Dendritic cell treated with granulocyte-macrophage colony-stimulating factor and Interleukin-4, amounts not matched to agents 40 ng/mL and 50 ng/mL, for 4 days (primary cell): ENCODE measurements around the gene CYBA.
A peak's percentile ranks its signal among the peaks of the same experiment; 100 is the strongest.

Source experiments
- H3K27ac Mint-ChIP-seq: one replicate; pipeline ENCODE4 v1.8.0; 2022; ENCODE audit warnings: mild to moderate bottlenecking, mixed read lengths
- H3K27me3 Mint-ChIP-seq: one replicate; pipeline ENCODE4 v1.8.0; 2022; ENCODE audit warnings: mild to moderate bottlenecking, mixed read lengths
- H3K36me3 Mint-ChIP-seq: one replicate; pipeline ENCODE4 v1.8.0; 2022; ENCODE audit warnings: low read depth, mixed read lengths
- H3K4me1 Mint-ChIP-seq: one replicate; pipeline ENCODE4 v1.8.0; 2022; ENCODE audit warnings: low read depth, mixed read lengths
- H3K4me3 Mint-ChIP-seq: one replicate; pipeline ENCODE4 v1.8.0; 2022; ENCODE audit warnings: mild to moderate bottlenecking, moderate library complexity, mixed read lengths
- H3K9me3 Mint-ChIP-seq: one replicate; pipeline ENCODE4 v1.8.0; 2022; ENCODE audit warnings: mixed read lengths
- intact Hi-C: fragments of 100-400 bp; cut with micrococcal nuclease; formaldehyde crosslinking; loops from one replicate; pipeline ENCODE4 v1.15.0; 2022

Gene CYBA

GRCh38 chr16:88662843-88663606, 12.2 kb upstream of the CYBA start, which contains the start of gene MVD:
Gene MVD, minus strand, starts transcription at chr16:88663091. Its CDS starts 11 bp downstream, at chr16:88663080.
- Mint-ChIP-seq H3K9me3 (no peaks in the 10 kb centered on the region), H3K27me3 (peaks cover 2% of the 10 kb centered on the region), H3K36me3 (peaks cover 50% of the 10 kb centered on the region), H3K4me3 (peak within 1 kb of the TSS; percentile 94), H3K27ac (peak within 1 kb of the TSS; percentile 94), H3K4me1 (peaks cover 35% of the 10 kb centered on the region)
- intact Hi-C loops = loop anchor here (1.0 kb wide), 2 partner anchors 38 to 72 kb away; no protein-coding TSS in a partner anchor

- intact Hi-C loops = no loop called here
- H3K9me3 Mint-ChIP-seq = no peaks in the 10 kb centered on the region
- H3K4me1 Mint-ChIP-seq = peaks cover 32% of the 10 kb centered on the region
- H3K36me3 Mint-ChIP-seq = peaks cover 57% of the 10 kb centered on the region
- H3K27ac Mint-ChIP-seq = peak overlapping the region; percentile 94
- H3K4me3 Mint-ChIP-seq = peak overlapping the region; percentile 94
- H3K27me3 Mint-ChIP-seq = peaks cover 2% of the 10 kb centered on the region
Measured at GRCh38 chr16:88662222-88662842, 11.5 kb upstream of the CYBA start.

DNA sequence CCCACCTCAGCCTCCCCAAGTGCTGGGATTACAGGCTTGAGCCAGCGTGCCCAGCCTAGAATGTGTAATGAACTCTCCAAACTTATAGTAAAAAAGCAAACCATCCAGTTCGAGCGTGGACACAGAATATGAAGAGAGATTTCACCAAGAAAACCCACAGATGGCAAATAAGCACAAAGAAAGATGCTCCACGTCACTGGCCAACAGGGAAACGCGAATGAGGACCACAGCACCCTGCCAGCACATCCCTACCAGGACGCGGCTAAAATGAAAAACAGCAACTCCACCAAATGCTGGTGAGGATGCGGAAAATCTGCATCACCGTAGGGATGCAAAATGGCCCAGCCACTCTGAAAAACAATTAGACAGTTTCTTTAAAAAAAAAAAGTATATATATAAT, 10.6 kb upstream of the CYBA start:
- Mint-ChIP-seq H3K27ac (peak overlapping the region; percentile 17), H3K4me3 (peak overlapping the region; percentile 44), H3K27me3 (peaks cover 2% of the 10 kb centered on the region), H3K4me1 (peaks cover 29% of the 10 kb centered on the region), H3K9me3 (no peaks in the 10 kb centered on the region), H3K36me3 (peaks cover 62% of the 10 kb centered on the region)
- intact Hi-C loops = no loop called here

- H3K4me3 Mint-ChIP-seq = no peak overlapping the region
- H3K36me3 Mint-ChIP-seq = peaks cover 75% of the 10 kb centered on the region
- no peak overlapping the region for H3K27ac Mint-ChIP-seq
- H3K4me1 Mint-ChIP-seq = peaks cover 27% of the 10 kb centered on the region
- peaks cover 2% of the 10 kb centered on the region for H3K27me3 Mint-ChIP-seq
- no peaks in the 10 kb centered on the region for H3K9me3 Mint-ChIP-seq
- intact Hi-C loops = loop anchor here (1.0 kb wide), 1 partner anchor 10 kb away; no protein-coding TSS in a partner anchor
Measured at GRCh38 chr16:88659160-88659559, 8.3 kb upstream of the CYBA start.

GRCh38 chr16:88658714-88659113, 7.9 kb upstream of the CYBA start:
- Mint-ChIP-seq H3K9me3 (no peaks in the 10 kb centered on the region), H3K27me3 (peaks cover 2% of the 10 kb centered on the region), H3K36me3 (peaks cover 79% of the 10 kb centered on the region), H3K4me1 (peaks cover 25% of the 10 kb centered on the region), H3K27ac (no peak overlapping the region), H3K4me3 (no peak overlapping the region)
- intact Hi-C loops = loop anchor here (1.0 kb wide), 1 partner anchor 9 kb away; no protein-coding TSS in a partner anchor

DNA sequence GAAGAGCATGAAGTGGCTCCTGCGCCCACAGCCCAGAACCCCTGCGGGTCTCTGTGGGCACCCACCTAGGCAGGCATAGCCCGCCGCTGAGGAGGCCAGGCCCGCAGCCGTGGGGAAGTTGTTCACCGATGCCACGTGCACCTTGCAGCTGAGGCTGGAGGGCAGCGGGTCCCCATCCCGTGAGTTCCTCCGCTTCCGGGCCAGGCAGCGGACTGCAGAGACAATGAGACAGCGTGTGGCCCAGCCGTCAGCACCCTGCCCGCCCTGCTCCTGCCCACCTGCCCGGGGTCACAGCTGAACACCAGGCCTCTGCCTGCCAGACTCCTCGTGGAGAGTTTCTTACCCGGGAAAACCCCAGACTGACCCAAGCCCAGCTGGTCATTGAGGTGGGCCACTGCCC, 6.5 kb upstream of the CYBA start:
- no peak overlapping the region for H3K27ac Mint-ChIP-seq
- no peak overlapping the region for H3K4me3 Mint-ChIP-seq
- intact Hi-C loops = no loop called here
- no peaks in the 10 kb centered on the region for H3K9me3 Mint-ChIP-seq
- peaks cover 2% of the 10 kb centered on the region for H3K27me3 Mint-ChIP-seq
- H3K4me1 Mint-ChIP-seq = peaks cover 25% of the 10 kb centered on the region
- peaks cover 81% of the 10 kb centered on the region for H3K36me3 Mint-ChIP-seq

- intact Hi-C loops = no loop called here
- H3K27ac Mint-ChIP-seq = no peak overlapping the region
- H3K4me3 Mint-ChIP-seq = no peak overlapping the region
- H3K27me3 Mint-ChIP-seq = no peaks in the 10 kb centered on the region
- peaks cover 25% of the 10 kb centered on the region for H3K4me1 Mint-ChIP-seq
- H3K36me3 Mint-ChIP-seq = peaks cover 90% of the 10 kb centered on the region
- H3K9me3 Mint-ChIP-seq = no peaks in the 10 kb centered on the region
Measured at GRCh38 chr16:88656291-88656980, 5.6 kb upstream of the CYBA start.

DNA sequence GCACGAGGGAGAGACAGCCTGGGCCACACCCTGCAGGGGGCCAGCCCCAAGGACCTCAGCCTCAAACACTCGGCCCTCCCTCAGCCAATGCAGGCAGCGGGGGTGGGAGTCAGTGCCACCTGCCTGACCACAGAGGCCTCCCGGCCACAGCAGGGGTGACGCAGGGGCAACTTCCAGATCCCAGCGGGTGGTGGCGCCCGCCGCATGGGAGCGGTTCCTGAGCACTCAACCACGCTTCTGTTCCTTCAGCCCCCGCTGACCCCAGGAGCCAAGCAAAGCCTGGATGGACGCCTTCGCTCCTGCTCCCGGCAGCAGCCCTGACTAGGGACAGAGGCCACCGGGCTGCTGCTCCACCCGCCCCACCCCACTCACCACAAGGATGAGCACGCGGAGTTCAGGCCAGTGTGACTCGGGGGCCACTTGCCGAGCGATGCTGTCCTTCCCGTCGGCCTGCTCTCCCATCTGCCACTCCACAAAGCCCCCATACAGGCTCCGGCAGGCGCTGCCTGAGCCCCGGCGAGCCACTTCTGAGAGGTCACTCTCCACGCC, 5.0 kb upstream of the CYBA start:
- no peaks in the 10 kb centered on the region for H3K9me3 Mint-ChIP-seq
- H3K4me1 Mint-ChIP-seq = peaks cover 25% of the 10 kb centered on the region
- H3K27ac Mint-ChIP-seq = no peak overlapping the region
- no peak overlapping the region for H3K4me3 Mint-ChIP-seq
- intact Hi-C loops = no loop called here
- peaks cover 96% of the 10 kb centered on the region for H3K36me3 Mint-ChIP-seq
- H3K27me3 Mint-ChIP-seq = no peaks in the 10 kb centered on the region

DNA sequence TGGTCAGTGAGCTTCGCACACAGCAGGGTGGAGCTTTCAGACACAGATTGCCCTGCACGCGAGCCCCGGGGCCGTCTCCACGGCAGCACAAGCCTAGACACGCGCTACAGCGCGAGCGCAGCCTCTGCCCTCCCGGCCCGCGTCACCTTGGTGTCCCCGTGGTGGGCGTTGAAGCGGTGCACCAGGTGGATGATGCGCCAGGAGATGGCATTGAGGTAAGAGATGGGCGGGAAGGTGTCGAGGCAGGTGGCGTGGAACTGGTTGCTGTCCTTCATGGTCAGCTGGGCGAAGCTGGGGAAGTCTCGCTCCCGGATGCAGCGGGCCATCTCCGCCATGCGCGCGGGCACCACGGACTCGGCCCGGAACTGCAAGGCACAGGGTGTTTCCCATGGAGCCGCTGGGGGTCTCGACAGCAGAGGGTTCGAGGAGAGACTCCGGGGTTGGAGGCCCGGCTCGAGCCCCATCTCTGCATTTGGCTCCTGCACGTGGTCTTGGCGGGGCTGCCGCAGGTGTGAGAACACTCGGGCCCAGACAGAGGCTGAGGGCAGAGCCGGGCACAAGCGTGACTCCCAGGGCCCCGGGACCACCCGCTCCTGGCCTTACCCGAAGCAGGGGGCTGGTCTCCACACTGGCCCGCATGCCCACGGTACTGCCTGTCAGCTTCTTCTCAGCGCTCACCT, 4.3 kb upstream of the CYBA start:
- intact Hi-C loops = no loop called here
- Mint-ChIP-seq H3K27me3 (no peaks in the 10 kb centered on the region), H3K36me3 (peaks cover 100% of the 10 kb centered on the region), H3K9me3 (no peaks in the 10 kb centered on the region), H3K4me1 (peaks cover 20% of the 10 kb centered on the region), H3K27ac (no peak overlapping the region), H3K4me3 (no peak overlapping the region)

DNA sequence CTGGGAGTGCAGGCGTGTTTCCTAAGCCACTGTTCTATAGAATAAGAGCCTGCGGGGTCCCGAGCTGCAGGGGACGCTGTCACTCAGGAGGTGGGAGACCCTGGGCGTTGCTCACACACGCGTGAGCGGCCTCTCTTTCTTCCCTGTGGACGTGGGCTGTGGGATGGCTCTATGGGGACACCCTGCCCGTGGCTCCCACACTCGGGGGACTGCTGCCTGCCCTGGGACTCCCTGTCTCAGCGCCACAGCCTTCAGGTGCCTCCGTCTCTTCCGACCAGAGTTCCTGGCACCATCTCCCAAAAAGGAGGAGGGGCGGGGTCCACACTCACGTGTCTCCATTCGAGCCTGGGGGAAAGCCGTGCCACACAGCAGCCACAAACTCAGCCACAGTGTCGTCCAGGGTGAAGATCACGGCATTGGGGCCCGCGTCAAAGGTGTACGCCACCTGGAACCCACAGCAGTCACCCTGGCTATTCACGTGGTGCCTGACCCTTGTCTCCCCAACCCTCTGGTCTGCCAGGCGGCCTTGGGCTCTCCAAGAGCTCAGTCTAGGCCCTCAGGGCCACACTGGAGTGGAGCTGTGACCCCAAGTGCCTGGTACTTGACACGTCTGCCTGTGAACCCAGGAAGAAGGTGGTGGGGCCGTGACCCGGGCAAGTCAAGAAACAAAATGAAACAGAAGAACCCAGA, 3.7 kb upstream of the CYBA start:
- Mint-ChIP-seq H3K4me3 (no peak overlapping the region), H3K36me3 (peaks cover 100% of the 10 kb centered on the region), H3K27me3 (no peaks in the 10 kb centered on the region), H3K27ac (no peak overlapping the region), H3K4me1 (peaks cover 22% of the 10 kb centered on the region), H3K9me3 (no peaks in the 10 kb centered on the region)
- intact Hi-C loops = loop anchor here (5.0 kb wide), 1 partner anchor 33 kb away; the partner anchor contains the start of gene SNAI3

- H3K4me3 Mint-ChIP-seq = no peak overlapping the region
- H3K9me3 Mint-ChIP-seq = no peaks in the 10 kb centered on the region
- peaks cover 29% of the 10 kb centered on the region for H3K4me1 Mint-ChIP-seq
- no peak overlapping the region for H3K27ac Mint-ChIP-seq
- H3K36me3 Mint-ChIP-seq = peaks cover 100% of the 10 kb centered on the region
- no peaks in the 10 kb centered on the region for H3K27me3 Mint-ChIP-seq
- intact Hi-C loops = loop anchor here (5.0 kb wide), 1 partner anchor 34 kb away; the partner anchor contains the start of gene SNAI3
Measured at GRCh38 chr16:88653596-88654362, 2.9 kb upstream of the CYBA start.

- Mint-ChIP-seq H3K27ac (no peak overlapping the region), H3K36me3 (peaks cover 100% of the 10 kb centered on the region), H3K27me3 (no peaks in the 10 kb centered on the region), H3K4me1 (peaks cover 36% of the 10 kb centered on the region), H3K9me3 (no peaks in the 10 kb centered on the region), H3K4me3 (no peak overlapping the region)
- intact Hi-C loops = loop anchor here (5.0 kb wide), 1 partner anchor 34 kb away; the partner anchor contains the start of gene SNAI3
Measured at GRCh38 chr16:88653101-88653500, 2.2 kb upstream of the CYBA start.
